Measurements from ENCODE around the gene VPS8. TPM values are rescaled to one million over a fixed set of nuclear protein-coding genes. Genes with fewer than 3 reads are reported as not detected.

VPS8 gene
- total and polyA plus RNA-seq, 9 of the 15 experiments (the other 6 are each of a cell fraction or from before 2014, with no cell fraction given) = 7.2 to 41.0 (median 28.3) TPM

- no peaks in the 10 kb centered on the region for H3K79me2 ChIP-seq (ENCODE audit: control insufficient read depth, insufficient read depth, low read length)
- H2AFZ ChIP-seq (ENCODE audit: low read depth, low read length) = no peak overlapping the region
- in situ Hi-C loops (cut with MboI) = no loop called here
- FAIRE-seq (no peak), ATAC-seq (no peak), DNase-seq (ENCODE audit: extremely low read depth in 1 of 4, low spot score in 3 of 4) (no peak)
- ChIA-PET CTCF (ENCODE audit: low intra/inter-chr PET ratio) (no interaction called here), POLR2A (no interaction called here)
- H3K27ac ChIP-seq (ENCODE audit: extremely low read depth, low read depth, low read length) = no peak overlapping the region
- 65% methylated on average over 4 of the region's 4 CpGs for WGBS (ENCODE audit: insufficient coverage, low coverage, missing lambda C conversion rate)
- no peak overlapping the region for H3K4me3 ChIP-seq
- H3K27me3 ChIP-seq (ENCODE audit: control insufficient read depth in 2 of 2, insufficient read depth in 2 of 2, low read length in 2 of 2) = no peaks in the 10 kb centered on the region
- H4K20me1 ChIP-seq (replicated peaks; ENCODE audit: control insufficient read depth, insufficient read depth, low read length) = no peaks in the 10 kb centered on the region
- H3K9ac ChIP-seq (ENCODE audit: insufficient read depth in 1 of 2, low read depth in 2 of 2, low read length in 2 of 2) = no peak overlapping the region
- H3K4me1 ChIP-seq (replicated peaks in 1 of 2; ENCODE audit: control insufficient read depth in 2 of 2, insufficient read depth in 2 of 2, low read length in 2 of 2) = no peaks in the 10 kb centered on the region
- H3K4me2 ChIP-seq (ENCODE audit: insufficient read depth, low read length) = no peak overlapping the region
- no peaks in the 10 kb centered on the region for H3K9me3 ChIP-seq (replicated peaks; ENCODE audit: control insufficient read depth, insufficient read depth, low read depth, low read length)
- no peaks in the 10 kb centered on the region for H3K9me1 ChIP-seq (ENCODE audit: control insufficient read depth, insufficient read depth, low read length)
- intact Hi-C loops (cut with micrococcal nuclease) = no loop called here
- peaks cover 34% of the 10 kb centered on the region; the same call in 2 of the 3 replicates for H3K36me3 ChIP-seq (ENCODE audit: control insufficient read depth, insufficient read depth, low read length)
- no TSS peak for BruUV-seq (replicated peaks)
- TF ChIP-seq TBL1XR1 (IDR thresholded peaks at IDR 0.05; ENCODE audit: low read length in 2 of 2) (no peak), NR0B1 (IDR thresholded peaks at IDR 0.05; ENCODE audit: partially characterized antibody) (no peak), FOXJ2 (tag; IDR thresholded peaks at IDR 0.05) (no peak), ZNF212 (CRISPR knock-in tag; IDR thresholded peaks at IDR 0.05) (no peak), KLF10 (CRISPR knock-in tag; IDR thresholded peaks at IDR 0.05) (no peak), TSHZ1 (CRISPR knock-in tag; IDR thresholded peaks at IDR 0.05) (no peak), EWSR1 (IDR thresholded peaks at IDR 0.05; ENCODE audit: borderline replicate concordance, low read depth, partially characterized antibody) (no peak), CLOCK (CRISPR knock-in tag; IDR thresholded peaks at IDR 0.05; ENCODE audit: borderline replicate concordance) (no peak), ZNF639 (CRISPR knock-in tag; conservative IDR thresholded peaks at IDR 0.05 in 1 of 2, IDR thresholded peaks at IDR 0.05 in 1 of 2) (no peak), IRF2 (CRISPR knock-in tag; IDR thresholded peaks at IDR 0.05) (no peak), SRSF3 (IDR thresholded peaks at IDR 0.05; ENCODE audit: insufficient read depth, low read length) (no peak)
These were observed 60.2 kb downstream of the VPS8 start for GRCh38 chr3:184872200-184872599.

All from K562 (cell line).